ENCODE results near the gene SLC38A2.
"Not testable (repeated sequence)": the region's sequence is repeated elsewhere in the genome, so short reads cannot be mapped to it uniquely, and the experiment has no call there.

SLC38A2 gene

GRCh38 chr12:46372544-46373300, at the start of gene SLC38A2:
SLC38A2 (minus strand) TSS chr12:46372773; CDS start chr12:46371293, 1,480 bp downstream.
- peak; percentile 98 for DNase-seq (ENCODE audit: low spot score)

DNA sequence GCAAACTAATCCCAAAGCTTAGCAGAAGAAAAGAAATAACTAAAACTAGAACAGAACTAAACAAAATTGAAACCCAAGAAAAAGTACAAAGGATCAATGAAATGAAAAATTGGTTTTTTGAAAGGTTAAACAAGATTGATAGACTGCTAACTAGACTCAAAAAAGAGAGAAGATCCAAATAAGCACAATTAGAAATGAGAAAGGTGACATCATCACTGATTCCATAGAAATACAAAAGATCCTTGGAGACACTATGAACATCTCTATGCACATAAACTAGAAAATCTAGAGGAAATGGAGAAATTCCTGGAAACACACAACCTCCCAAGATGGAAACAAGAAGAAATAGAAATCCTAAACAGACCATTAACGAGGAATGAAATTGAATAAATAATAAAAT, 47.1 kb upstream of the SLC38A2 start:
- no peak for DNase-seq (ENCODE audit: low spot score)

DNA sequence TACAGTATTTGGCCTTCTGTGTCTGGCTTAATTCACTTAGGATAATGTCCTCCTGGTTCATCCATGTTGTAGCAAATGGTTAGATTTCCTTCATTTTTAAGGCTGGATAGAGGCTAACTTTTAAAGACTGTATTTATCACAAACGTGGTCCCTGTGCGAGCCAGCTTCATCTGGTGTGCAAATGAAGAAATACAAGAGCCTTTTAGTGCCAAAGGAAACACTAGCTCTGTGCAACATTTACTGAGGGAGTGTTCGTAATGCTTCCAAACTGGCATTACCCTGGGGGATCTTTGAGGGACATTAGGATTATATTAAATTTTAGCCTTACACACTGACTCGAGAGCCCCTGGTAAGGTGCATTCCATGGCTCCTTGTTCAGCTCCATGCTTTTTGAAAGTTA, 43.0 kb upstream of the SLC38A2 start:
- no peak for DNase-seq (ENCODE audit: low spot score)

DNA sequence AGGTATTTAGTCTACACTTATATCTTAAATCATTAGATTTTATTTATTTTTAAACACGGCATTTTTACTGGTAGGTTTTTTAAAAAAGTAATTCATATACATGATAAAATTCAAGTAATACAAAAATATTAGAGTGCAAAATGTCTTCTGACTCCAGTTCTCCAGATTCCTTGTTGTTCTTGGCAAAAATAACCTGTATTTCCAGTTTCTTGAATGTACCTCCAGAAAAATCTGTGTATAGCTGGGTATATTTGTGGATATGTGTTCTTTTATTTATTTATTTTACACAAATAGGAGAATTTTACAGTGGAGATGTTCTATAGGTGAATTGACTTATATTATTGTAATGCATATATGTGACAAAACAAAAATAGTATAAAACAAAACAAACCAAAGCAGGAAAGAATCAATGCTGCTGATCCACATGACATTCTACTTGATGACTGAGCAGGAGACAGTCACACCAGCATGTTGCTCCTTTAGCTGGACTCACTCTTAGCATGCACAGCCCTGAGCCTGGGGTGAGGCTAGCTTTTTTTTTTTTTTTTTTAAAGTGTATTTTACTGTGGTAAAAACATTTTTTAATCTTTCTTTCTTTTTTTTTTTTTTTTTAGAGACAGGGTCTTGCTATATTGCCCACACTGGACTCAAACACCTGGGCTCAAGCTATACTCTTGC, 42.2 kb upstream of the SLC38A2 start:
- DNase-seq (ENCODE audit: low spot score), result no peak

GRCh38 chr12:46413368-46413767, 40.8 kb upstream of the SLC38A2 start:
- no peak for DNase-seq (ENCODE audit: low spot score)

DNA sequence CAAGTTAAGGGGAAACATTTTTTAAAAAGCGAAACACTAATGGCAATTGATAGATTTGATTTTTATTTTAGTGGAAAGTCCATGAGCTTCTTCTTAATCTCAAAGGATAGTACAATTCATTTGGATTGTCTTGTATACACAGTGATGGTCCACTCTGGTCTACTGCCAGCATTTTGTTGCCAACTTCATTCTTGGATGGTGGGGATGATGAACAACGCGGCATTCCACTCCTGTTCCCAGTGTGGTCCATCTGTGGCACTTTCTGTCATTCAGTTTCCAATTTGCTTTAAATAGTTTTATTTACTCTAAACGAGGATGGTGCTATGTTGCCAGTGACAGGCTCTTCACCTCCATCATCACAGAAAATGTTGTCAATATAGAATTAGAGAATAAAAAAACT, 40.3 kb upstream of the SLC38A2 start:
- no peak for DNase-seq (ENCODE audit: low spot score)

DNA sequence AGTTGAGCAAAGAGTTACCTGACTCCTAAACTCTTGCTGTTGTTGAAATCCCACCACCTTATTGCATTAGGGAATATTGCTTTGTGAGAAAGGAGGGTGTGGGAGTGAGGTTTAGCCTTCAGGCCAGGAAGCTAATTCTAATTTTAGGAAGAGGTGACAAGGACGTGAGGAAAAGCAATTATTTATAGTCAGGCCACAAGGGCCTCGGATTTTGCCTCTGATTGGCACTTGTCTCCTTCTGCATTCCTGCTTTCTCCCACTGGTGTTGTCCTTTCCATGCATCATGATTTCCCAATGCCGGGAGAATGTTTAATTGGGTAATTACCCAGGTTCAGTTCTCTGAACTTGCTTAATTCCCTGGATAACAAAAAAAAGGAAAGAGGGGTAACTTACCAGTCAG, 37.9 kb upstream of the SLC38A2 start:
- no peak for DNase-seq (ENCODE audit: low spot score)

DNA sequence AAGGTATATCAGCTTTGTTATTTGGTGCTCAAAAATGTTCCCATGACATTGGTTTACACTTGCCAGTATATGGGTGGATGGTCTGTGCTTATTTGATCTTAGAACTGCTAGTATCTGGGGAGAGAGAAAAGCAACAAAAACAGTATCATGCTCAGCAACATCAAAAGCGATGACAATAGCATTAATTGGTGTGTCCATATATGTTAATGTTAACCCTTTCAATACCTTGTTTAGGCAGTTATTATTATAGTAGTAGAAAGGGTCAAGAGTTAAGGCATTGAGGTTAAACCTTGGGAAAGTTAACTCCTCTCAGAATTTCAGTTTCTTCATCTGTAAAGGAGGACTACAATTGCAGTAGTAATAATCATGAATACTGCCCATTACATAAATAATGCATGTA, 37.4 kb upstream of the SLC38A2 start:
- DNase-seq (ENCODE audit: low spot score), result no peak

- no peak for DNase-seq (ENCODE audit: low spot score)
Observed at GRCh38 chr12:46409342-46409741, 36.8 kb upstream of the SLC38A2 start.

- DNase-seq (ENCODE audit: low spot score), result no peak
Observed at GRCh38 chr12:46408441-46408840, 35.9 kb upstream of the SLC38A2 start.

DNA sequence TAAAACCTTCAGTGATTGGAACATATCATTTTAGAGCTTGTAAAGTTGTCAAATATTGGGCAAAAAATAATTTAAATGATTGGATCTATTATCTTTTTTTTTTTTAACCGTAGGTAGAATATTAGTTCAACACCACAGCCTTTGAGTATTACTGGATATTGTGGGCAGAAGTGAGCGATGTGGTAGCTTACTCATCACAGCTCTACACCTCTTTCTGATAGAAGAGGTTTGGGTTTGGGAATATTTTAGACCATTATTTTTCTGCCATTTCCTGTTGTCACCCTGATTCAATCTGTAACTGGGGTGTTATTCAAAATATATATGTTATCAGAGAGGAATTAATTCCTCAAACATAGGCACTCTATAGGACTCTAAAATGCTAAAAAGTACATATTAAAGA, 34.8 kb upstream of the SLC38A2 start:
- DNase-seq (ENCODE audit: low spot score), result no peak

DNA sequence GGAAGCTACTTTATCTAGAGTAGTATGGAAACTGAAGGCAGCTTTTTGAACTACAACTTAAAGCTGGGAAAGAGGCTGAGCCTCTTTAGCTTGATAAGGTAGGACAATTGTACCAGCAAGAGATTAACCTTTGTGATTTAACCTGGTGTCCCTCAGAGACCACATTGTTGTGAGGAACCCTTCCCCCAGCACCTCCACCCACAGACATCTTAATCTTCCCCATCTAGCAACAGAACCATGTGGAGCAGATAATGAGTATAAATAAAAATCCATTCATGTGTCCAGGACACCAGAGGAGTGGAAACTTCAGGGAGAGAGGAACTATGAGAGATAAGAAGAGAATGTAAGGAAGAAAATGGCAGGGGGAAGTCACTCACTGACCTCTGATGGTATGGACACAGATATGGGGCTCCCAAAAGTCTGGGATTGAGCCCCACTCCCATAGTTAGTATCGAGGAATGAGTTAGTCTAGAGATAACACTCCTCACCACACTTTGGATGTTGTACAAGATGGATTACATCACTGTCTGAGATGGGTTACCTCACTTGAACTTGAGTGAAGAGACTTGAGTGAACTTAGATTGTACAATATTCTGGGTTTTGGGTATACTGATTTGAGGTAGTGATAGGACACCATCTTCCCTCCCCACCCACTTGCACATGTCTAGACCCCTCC, 33.9 kb upstream of the SLC38A2 start:
- DNase-seq (ENCODE audit: low spot score), result no peak

DNA sequence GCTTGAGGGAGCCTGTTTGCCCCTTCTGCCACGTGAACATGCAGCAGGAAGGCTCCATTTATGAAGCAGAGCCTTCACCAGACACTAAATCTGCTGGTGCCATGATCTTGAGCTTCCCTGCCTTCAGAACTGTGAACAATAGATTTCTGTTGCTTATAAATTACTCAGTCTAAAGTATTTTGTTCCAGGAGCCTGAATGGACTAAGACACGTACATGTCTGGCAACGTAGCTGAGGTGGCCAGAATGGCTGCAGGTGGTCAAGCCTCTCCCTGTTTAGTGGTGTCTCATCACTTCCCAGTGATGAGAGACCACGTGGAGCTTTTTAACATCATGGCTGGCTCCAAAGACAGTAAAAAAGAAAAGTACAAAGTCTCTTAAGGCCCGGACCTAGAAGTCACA, 32.2 kb upstream of the SLC38A2 start:
- no peak for DNase-seq (ENCODE audit: low spot score)

GRCh38 chr12:46404225-46404631, 31.7 kb upstream of the SLC38A2 start:
- DNase-seq (ENCODE audit: low spot score), result no peak

DNA sequence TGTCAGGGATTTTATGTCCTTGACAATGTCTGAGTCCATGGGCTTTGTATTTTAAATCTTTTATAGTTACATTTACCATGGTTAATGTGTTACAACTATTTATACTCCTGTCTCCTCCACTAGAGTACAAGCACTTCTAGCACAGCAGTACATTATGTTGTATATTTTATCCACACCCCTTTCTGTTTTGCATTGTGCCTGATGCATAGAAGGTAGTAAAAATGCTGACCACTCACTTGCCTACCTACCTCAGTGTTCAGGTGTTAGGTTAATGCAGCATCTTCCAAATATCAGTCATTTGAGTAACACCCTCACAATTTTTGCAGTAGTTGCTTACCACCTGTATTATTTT, 31.1 kb upstream of the SLC38A2 start:
- no peak for DNase-seq (ENCODE audit: low spot score)

DNA sequence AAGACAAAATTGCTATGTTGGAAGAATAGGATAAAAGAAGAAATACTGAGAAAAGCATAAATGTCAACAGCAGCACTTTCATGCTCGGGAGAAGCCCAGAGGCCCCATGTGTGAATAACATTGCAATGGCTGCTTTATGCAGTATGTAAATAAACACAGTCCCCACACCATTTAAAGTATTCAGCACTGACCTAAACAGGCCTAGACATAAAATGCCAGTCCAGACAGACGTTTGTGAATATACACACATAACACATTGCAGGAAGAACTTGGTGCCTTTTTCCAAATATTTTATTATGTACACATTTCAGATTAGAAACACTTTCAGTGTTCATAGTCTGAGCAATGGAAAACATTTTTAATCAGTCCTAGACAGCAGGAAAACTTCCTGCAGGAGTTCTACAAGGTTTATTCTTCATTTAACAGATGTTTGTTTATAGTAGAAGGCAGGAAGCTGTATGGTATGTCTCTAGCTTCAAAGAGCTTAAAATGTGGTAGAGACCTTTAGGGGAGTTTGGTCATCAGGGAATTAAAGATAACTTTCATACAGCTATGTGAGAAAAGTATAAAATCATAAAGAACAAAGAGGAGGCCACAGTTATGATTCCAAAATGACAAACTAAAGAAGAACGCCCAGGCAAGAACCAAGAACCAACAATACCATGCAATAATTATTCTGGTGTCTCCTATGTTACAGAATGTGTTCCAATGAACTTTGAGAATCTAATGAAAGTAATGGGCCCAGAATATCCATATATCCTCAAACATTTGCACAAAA, 30.6 kb upstream of the SLC38A2 start:
- DNase-seq (ENCODE audit: low spot score), result no peak

DNA sequence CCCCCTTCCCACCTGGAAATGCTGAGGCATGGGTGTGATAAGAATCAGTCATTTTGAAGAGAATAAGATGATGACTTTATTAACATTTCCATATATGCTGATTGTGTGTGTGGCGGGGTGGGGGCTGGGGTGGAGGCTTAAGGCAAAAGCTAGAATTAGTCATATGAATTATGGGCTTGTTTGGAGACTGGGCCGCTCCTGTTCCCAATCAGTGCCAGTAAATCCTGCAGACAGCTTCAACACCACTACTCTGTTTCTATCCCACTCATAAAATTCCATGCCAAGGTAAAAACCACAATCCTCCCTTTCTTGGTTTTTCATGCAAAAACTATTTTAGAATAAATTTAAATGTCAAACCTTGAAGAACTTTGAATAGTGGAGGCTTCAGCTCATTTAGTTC, 29.9 kb upstream of the SLC38A2 start:
- DNase-seq (ENCODE audit: low spot score), result no peak

DNA sequence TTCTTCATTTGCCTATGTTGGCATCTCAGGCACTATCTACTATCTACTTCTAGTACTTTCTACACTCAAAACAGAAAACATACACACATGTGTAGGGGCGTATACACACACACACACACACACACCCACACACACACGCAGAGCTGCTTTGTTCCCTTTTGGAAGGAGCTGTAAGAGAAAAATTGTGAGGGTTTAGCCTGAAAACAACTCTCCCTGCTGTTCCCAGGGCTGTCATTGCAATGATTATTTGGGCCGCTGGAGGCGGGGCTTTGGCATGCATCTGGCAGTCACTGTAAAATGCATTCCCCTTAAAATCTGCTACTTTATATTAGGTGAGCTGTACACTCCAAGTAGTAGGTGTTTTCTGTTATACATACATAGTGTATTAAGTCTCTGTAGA, 29.1 kb upstream of the SLC38A2 start:
- no peak for DNase-seq (ENCODE audit: low spot score)

- no peak for DNase-seq (ENCODE audit: low spot score)
Observed at GRCh38 chr12:46400406-46400805, 27.8 kb upstream of the SLC38A2 start.

DNA sequence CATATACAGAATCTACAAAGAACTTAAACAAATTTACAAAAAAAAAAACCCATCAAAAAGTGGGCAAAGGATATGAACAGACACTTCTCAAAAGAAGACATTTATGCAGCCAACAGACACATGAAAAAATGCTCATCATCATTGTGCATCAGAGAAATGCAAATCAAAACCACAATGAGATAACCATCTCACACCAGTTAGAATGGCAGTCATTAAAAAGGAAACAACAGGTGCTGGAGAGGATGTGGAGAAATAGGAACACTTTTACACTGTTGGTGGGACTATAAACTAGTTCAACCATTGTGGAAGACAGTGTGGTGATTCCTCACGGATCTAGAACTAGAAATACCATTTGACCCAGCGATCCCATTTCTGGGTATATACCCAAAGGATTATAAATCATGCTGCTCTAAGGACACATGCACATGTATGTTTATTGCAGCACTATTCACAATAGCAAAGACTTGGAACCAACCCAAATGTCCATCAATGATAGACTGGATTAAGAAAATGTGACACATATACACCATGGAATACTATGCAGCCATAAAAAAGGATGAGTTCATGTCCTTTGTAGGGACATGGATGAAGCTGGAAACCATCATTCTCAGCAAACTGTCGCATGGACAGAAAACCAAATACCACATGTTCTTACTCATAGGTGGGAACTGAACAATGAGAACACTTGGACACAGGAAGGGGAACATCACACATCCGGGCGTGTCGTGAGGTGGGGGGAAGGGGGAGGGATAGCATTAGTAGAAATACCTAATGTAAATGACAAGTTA, 27.1 kb upstream of the SLC38A2 start:
- not testable (repeated sequence) for DNase-seq (ENCODE audit: low spot score)

DNA sequence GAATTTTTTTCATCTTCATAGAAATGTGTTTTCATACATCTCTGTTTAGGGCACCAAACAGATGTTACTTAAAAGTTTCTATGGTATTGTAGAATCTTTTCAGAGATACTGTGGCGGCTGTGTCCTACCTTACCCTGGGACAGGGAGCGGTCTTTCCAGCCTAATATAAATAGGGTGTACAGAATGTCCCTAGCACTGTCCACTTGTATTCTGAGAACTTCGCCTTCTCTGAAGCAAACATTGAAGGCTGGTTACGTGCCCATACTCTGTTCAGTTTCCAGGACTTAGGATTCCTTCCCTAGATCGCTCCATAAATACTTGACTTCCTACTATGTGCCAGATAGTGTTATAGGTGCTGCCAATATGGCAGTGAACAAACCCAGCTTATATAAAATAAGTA, 24.3 kb upstream of the SLC38A2 start:
- no peak for DNase-seq (ENCODE audit: low spot score)

DNA sequence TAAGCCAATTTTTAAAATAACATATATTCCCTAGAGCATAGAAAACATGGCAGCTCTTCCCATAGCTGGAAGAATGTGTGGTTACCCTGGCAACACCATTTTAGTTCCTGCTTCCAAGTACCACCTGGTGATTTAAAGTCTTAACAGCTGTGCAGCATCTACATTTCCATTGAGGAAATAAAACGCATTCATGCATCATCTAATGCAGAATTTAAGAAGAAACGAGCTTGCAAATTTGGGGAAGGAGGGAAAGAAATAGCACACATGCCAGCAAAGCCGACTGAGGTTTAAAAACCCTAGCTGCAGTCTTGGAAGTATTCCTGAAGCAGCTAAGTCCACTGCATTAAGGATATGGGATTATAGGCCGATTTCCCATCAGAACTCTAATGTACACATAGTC, 22.8 kb upstream of the SLC38A2 start:
- DNase-seq (ENCODE audit: low spot score), result no peak

Measured in D341Med (cell line).